ENCODE measurements around the gene MRE11.
"Not testable (repeated sequence)": the region's sequence is repeated elsewhere in the genome, so short reads cannot be mapped to it uniquely, and the experiment has no call there.

MRE11 gene

DNA sequence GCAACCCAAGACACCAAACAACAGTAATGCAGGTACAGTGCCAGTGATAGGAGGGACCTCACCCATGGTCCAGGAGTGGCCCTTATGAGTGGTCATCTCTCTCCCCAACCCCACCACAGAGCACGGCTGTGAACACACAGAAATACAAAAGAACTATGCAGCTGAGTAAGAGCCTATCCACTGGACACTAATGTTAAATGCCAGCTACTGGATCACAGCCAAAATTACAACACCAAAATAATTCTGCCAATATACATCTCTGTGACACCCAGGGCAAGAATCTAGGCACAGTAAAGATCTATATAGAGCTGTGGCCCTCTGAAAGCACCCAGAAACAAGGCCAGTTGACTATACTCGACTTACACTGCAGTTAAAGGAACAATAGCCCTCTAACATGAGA, 69.6 kb downstream of the MRE11 start:
- DNase-seq (ENCODE audit: low read depth), result no peak

DNA sequence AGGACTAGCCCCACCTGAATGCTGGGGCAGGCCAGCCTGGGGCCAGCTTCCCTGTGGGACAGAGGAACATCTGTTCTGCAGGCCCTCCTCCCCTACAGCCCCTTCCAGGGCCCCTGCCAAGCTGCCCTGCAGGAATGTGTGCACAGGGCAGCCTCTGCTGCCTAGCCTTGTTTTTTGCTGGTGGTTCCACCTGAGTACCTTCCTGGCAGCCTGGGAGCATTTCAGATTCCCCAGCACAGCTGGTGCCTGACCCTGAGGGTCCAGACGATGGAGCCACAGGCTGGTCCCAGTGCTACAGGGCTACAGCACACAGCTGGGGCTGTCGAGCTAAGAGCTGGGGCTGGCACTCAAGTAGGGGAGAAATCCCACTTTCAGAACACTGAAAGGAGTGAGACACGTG, 70.1 kb downstream of the MRE11 start:
- DNase-seq (ENCODE audit: low read depth), result no peak

DNA sequence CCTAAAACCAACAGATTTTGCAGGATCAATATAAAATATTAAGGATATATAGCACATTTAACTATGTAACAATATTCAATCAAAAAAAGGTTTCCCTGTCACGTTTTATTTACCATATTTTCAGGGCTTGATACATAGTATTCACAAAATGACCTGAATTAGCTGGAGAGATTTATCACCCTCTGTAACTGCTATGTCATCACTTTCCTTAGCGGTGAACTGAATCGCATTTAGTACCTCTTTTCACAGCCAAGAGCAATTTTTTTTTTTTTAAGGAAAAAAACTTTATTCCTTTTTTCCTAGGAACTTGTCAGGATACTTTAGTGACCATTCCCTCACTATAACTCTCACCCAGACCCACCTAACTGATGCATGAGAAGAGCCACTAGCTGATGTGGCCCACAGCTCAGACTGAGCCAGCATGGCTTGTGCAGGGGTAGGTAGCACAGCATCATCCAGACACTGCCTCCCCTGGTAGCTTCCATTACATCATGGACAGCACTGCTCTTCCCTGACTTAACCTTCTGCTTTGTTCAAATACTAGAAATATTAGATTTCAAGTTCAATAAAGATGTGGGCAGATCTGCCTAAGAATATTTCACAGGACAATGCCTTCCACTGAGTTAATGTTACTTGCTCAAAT, 75.4 kb downstream of the MRE11 start:
- DNase-seq (ENCODE audit: low read depth), result no peak

DNA sequence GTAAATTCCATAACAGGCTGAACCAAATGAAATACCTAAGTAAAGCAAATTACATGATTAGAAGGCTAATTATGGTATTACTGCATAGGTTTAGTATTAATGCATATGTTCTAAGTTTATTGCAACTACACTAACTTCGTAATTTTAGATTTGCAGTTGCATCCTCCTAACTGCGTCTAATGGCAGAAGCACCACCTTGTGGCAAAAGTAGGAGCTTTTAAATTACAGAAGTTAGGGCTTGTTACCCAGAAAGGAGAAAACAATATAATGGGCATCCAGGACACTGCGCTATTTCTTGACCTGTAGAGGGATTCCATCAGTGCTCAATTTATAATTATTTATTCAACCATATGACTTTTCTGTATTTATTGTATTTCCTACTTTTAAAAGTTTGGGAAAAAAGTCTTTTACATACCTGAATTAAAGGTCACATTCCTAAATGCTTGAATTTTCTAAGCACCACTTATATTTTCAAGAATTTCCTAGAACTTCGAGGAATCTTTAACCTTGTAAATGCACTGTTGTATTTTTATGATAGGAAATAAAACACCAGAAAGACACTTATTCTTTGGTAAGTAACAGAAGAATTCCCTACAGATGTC, 76.2 kb downstream of the MRE11 start:
- no peak for DNase-seq (ENCODE audit: low read depth)

DNA sequence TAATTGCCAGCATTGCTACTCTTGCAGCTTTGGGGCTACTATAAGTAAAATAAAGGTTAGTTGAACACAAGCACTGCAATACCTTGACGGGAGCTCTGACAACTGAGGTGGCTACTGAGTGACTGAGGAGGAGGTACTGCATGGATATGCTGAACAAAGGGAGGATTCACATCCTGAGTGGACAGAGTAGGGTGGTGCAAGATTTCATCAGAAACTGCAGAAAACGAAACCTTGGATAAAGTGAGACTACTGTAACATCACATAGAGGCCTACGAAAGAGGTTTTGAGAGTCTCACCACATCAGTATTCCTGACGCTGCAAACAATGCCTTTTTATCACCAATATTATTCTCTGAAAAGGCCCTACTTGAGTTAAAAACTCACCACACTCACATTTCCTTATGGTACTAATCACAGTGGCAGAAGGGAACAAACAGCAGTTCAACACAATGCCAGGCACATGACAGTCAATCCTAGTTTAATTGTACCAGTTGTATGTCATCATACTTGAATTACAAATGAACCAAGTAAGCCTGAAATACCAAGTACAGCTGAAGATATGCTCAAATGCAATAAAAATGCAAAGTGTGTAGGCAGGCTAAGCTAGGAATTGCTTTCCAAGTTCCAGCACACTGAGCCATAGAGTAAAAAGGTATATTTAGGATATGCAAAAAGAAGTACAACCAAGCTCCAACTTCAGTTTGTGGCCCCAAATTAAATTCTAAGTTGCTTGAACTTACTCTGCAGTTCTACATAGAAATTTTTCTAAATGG, 88.4 kb downstream of the MRE11 start:
- no peak for DNase-seq (ENCODE audit: low read depth)

DNA sequence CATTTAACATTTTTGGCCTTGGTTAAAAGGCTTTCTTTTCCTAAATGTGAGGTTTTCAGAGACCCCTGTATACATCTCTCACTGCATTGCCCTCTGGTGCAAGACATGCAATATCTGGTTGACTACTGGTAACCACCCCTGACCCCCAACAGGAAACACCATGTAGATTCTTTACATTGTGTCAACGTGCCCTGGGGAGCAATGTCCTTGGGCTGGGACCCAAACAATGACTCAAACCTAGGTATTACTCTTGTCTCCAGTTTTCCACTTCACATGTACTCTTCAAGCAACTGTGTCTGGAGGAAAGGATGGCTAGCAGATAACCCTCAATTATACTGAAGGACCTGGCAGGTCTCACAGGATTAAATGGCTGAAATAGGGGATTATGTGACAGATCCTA, 91.3 kb downstream of the MRE11 start:
- DNase-seq (ENCODE audit: low read depth), result no peak

DNA sequence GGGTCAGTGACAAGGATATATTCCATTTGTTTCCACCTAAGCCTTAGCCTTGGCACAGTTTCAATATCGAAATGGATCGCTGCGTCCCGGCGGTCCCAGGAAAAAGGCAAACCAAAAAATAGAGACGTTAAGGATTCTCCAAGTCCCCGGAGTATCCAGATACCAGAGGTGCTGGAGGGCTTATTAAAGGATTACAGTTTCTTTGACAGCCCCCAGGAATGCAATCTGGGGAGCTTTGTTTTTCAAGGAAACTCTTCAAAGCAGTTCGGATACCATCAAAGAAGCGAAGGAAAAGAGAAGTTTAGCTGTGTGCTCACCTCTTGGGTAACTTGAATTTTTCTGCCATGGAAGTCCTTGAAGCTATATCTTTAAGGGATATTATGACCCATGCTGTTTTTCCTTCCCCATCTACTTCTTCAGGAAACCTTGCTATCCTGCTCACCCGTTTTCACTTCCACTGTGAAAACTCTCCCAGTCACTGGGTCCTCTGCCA, 91.8 kb downstream of the MRE11 start:
- DNase-seq (ENCODE audit: low read depth), result no peak

DNA sequence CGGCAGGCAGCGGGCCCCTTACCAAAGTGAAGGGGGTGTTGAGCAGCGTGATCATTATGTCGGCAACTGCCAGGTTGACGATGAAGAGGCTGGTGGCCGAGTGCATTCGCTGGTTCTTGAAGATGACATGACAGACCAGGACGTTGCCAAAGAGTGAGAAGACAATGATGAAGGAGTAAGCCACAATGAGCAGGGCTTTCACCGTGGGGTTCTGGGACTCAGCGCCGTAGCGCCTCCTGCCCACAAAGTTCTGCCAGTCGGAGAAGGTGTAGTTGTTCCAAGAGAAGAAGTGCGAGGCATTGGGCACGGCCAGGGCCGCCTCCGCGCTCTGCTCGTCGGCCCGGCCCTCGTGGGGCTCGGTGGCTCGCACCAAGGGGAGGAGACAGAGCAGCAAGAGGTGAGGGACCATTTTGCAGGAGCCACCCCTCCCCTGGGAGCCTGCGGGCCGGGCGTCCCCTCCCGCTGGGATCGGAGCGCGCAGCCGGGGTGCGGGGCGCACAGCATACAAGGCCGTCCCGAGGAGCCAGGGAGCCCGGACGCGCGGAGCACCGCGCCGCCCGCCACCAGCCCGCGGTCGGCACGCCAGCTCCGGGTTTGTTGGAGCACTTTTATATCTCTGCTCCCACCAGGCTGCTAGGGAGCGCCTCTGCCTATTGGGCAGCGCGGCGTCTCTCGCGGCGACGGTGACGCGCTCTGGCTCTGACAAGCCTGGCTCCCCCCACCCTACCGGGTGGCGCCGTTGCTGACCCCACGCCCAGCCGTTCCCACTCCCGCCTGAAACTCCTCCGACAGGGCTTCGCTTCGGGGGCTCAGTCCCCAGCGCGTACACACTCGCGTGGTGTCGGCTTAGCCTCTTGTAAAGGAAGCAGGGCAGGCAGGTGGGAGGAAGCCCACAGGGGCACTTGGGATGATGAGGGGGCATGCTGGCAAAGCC, 92.5 kb downstream of the MRE11 start, which contains the start of gene GPR83:
Gene GPR83, minus strand, starts transcription at position 581 of the 934 bp plus-strand sequence. Its CDS starts 172 bp downstream, at position 409.
- no peak for DNase-seq (ENCODE audit: low read depth)

DNA sequence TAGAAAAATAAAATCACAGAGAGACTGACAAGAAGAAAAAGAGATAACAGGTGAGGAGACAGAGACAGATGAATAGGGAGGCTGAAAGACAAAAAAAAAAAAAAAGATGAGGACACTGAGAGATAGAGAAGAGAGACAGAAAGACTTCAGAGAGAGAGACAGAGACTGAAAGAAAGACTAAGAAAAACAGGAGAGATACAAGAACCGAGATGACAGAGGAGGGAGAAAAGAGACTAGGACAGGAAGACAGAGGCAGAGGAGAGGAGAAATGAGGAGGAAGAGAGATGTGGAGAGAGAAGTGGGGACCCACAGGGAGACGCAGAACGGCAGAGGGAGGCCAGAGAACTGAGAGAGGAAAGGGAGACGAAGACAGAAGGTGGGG, 93.2 kb downstream of the MRE11 start:
- DNase-seq (ENCODE audit: low read depth), result no peak

DNA sequence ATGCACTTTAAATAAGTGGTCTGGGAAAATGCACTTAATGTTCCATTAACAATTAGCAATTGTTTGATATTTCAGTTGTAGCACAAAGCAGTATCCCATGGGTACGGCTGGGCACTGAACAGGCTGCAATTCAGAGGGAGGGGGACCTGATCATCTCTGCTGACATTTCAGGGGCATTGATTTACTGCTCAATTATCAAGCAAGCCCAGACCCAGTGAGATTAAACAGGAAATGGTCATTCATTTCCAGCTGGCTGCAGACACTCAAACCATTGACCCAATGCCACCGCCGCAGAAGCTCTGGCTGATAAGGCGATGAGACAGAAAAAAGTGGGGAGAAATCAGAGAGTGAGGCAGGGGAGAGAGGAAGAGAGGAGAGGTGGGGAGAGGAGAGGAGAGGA, 93.6 kb downstream of the MRE11 start:
- DNase-seq (ENCODE audit: low read depth), result no peak

DNA sequence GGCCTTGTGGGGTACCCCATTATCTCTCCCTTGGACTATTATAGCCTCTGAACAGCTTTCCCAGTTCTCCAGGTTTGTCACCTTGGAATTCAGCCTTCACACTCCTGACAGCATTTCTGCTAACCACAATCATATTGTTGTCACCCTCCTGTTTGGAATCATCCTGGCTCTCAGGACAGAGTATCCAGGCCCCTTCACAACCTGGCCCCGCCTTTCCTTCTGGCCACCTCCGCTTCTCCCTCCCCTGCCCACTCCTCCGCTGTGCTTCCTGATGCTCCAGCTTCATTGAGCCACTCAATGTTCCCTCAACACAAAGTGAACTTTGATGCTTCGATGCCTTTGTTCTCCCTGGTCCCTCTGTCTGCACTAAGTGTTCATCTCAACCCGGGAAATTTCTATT, 95.5 kb downstream of the MRE11 start:
- no peak for DNase-seq (ENCODE audit: low read depth)

DNA sequence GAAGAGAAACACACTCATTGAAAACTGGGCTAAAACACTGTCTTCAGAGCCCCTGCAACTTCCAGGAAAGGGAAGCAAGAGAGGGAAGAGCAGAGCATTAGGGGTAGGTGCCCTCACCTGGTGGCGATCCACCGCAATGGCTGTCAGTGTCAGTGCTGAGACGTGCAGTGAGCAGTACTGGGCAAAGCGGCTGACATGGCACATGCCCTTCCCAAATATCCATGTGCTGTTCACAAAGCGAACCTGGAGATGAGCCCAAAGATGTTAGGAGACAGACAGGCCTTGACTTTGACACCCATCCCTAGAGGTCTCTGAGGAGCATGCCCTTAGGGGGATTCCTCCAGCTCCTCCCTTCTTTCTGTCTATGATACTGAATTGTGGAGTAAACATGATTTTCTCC, 97.4 kb downstream of the MRE11 start:
- DNase-seq (ENCODE audit: low read depth), result no peak

DNA sequence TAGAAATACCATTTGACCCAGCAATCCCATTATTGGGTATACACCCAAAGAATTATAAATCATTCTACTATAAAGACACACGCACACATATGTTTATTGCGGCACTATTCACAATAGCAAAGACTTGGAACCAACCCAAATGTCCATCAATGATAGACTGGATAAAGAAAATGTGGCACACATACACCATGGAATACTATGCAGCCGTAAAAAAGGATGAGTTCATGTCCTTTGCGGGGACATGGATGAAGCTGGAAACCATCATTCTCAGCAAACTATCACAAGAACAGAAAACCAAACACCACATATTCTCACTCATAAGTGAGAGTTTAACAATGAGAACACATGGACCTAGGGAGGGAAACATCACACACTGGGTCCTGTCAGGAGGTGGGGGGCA, 101.7 kb downstream of the MRE11 start:
- not testable (repeated sequence) for DNase-seq (ENCODE audit: low read depth)

DNA sequence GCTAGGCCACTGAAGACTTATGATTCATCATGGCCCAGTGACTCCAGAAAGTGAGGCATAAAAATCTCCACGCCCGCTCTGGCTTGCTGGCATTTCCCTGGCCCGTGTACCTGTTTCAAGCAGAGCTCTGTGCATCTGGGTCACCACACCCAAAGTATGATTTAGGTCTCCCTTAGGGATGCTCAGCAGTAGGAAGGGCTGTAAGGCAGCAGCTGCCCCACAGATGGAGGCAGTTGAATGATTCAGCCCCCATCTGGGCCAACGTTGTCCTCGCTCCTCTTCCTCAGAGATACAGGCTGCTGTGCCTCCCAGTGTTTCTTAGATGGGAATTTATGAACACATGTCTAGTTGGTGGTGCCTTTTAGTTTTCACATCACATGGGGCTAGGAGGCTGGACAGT, 114.0 kb downstream of the MRE11 start:
- DNase-seq (ENCODE audit: low read depth), result no peak

DNA sequence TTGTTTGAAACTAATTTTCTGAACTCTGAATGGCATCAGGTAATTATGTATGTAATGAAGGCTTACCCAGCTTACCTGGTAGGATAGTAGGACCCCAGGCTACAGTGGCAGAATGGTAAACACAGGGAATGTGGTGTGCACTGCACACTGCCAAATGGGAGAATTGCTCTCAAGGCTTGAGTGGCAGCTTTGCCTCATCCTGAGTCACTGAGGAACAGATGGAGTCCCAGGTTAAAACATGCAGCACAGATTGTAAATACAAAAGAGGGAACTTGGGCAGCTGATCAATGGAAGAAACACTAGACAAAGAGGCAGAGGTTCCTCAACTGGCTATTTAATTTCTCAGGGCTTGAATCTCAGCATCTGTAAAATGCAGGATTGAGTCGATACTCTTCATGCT, 116.8 kb downstream of the MRE11 start:
- no peak for DNase-seq (ENCODE audit: low read depth)

DNA sequence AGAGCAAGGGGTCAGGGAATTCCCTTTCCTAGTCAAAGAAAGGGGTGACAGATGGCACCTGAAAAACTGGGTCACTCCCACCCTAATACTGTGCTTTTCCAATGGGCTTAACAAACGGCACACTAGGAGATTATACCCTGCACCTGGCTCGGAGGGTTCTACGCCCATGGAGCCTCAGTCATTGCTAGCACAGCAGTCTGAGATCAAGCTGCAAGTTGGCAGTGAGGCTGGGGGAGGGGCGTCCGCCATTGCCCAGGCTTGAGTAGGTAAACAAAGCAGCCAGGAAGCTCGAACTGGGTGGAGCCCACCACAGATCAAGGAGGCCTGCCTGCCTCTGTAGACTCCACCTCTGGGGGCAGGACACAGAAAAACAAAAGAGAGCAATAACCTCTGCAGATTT, 123.1 kb downstream of the MRE11 start:
- DNase-seq (ENCODE audit: low read depth), result not testable (repeated sequence)

All from activated T-cell treated with anti-CD3 and anti-CD28 coated beads for 48 hours (primary cell).